GM19193 (cell line): ENCODE results near the gene MAP2K2.

Experiments
- POLR2A ChIP-seq: IDR thresholded peaks from 4 replicates; pipeline ENCODE4 v1.6.1; 2011; ENCODE audit not compliant: insufficient read depth, insufficient read length; ENCODE audit errors: extremely low read depth

The MAP2K2 gene

DNA sequence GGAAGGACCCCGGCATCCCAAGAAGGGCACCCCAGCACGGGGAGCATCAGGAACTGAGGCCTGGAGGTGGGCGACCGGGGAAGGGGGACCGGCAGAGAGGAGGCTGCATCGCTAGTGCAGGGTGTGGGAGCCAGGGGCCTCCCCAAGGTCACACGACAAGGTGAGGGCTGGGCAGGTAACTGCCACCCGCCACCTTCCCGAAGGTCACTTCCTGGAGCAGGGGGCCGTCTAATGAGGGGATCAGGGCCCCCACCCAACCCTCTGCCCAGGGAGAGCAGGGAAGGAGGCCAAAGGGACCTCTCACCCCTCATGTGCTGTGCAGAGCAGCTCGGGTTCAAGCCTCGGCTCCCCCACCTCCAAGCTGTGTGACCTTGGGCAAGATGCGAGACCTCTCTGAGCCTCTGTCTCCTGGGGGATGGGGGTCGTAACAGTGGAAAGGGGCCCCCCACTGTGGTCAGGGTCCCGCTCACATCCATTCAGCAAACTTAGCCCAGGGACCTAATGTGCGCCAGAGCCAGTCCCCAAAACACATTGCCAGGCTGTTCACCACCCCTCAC, 63.2 kb downstream of the MAP2K2 start:
- TF ChIP-seq POLR2A = no peak

GRCh38 chr19:4059891-4060620, 63.9 kb downstream of the MAP2K2 start:
- TF ChIP-seq POLR2A = no peak

- TF ChIP-seq POLR2A = no peak
These were observed 64.5 kb downstream of the MAP2K2 start for GRCh38 chr19:4059453-4059871.

GRCh38 chr19:4058693-4059452, 65.0 kb downstream of the MAP2K2 start:
- TF ChIP-seq POLR2A = no peak

GRCh38 chr19:4057931-4058692, 65.8 kb downstream of the MAP2K2 start:
- no peak for TF ChIP-seq POLR2A

DNA sequence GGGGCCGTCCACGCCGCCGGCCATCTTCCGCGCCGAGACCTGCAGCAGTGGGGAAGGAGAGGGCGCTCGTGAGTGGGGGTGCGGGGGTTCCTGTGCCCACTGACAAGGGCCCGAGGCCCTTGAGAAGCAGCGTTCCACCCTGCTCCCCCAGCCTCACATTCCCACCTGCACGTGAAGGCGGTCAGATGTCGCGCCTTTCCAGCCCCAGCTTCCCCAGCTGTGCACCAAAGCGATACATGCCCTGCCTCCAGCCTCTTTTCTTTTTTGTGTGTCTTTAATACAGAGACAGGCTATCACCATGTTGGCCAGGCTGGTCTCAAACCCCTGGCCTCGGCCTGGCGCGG, 68.7 kb downstream of the MAP2K2 start:
- no peak for TF ChIP-seq POLR2A

DNA sequence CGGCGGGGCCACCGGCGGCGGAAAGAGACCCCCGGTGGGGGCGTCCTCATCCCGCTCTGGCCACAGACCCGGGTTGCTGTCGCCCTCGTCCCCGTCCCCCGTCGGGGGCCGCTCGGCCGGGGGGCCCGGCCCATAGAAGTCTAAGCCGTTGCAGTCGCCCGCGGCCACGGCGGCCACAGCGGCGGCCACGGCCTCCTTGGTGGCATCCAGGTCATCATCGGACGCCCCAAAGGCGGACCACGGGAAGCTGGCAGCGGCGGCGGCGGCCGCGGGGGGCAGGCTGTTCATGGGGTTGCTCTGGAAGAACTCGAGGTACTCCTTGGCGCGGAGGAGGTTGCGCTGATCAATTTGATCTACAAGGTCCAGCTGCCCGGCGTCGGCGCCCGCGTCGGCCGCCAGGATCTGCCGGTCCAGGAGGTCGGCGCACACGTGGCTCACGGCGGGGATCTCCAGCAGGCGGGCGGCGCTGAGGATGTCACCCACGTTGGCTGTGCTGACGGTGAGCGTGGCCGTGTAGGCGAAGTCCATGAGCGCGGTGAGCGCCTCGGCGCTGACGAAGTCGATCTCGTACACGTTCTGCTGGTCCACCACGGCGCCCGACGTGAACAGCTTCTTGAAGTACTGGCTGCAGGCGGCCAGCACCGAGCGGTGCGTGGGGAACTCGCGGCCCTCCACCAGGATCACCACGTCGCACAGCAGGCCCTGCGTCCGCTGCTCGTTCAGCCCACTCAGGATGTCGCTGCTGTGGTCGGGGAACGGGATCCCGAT, 69.3 kb downstream of the MAP2K2 start:
- no peak for TF ChIP-seq POLR2A

GRCh38 chr19:4053423-4054324, 70.2 kb downstream of the MAP2K2 start:
- TF ChIP-seq POLR2A = no peak

GRCh38 chr19:4052993-4053422, 70.9 kb downstream of the MAP2K2 start:
- TF ChIP-seq POLR2A = no peak

DNA sequence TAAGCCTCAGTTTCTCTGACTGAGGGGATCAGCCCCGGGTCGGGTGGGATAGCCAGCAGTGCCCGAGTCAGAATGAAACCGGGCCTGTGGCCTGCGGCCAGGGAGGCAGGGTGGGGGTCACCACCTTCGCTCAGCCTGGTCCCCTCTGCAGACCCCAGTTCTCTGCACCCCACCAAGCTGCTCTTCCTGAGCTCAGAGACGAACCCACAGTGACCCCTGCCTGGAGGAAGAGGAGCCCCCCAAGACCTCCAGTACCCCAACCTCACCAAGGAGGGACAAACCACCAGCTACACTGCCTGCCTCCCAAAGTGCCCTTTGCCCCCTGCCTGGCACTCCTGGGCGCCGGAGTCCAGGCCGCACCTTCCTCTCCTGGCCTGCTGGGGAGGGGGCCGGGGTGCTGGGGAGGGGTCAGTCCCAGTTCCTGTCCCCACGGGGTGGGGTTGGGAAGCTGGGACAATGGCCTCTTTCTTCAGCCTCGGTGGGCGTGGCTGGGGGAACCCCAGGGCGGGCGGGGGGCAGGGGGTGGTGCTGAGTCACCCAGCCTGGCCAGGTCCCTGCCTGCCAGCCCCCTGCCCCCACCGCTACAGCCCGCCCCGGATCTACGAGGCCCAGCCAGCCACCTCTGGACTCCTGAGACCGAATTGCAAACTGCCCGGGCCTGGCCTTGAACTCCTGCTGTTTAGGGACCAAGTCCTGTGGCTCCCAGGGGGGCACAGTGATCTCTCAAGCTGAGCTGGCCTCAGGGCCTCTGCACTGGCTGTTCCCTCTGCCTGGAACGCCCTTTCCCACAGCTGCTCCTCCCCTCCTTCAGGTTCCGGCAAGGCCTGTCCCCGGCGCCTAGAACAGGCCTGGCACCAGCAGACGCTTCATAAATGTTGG, 71.6 kb downstream of the MAP2K2 start:
- no peak for TF ChIP-seq POLR2A

GRCh38 chr19:4051175-4052101, 72.5 kb downstream of the MAP2K2 start:
- TF ChIP-seq POLR2A = no peak

- TF ChIP-seq POLR2A = no peak
These were observed 74.5 kb downstream of the MAP2K2 start for GRCh38 chr19:4049432-4049831.
